NCI-H1417 (cell line): ENCODE results near the gene SERPINA10.
"Not testable (repeated sequence)": the region's sequence is repeated elsewhere in the genome, so short reads cannot be mapped to it uniquely, and the experiment has no call there.

Experiments used
- DNase-seq, 3 experiments: peaks; one replicate each; lab custom pipeline; 2025; lab: John Stamatoyannopoulos, UW

Gene SERPINA10

GRCh38 chr14:94284221-94284620 is 8.8 kb downstream of the SERPINA10 start:
- DNase-seq: peak in 1 of 3 experiments; percentile 2

- DNase-seq: no peak
Measured at GRCh38 chr14:94282991-94283723, 9.9 kb downstream of the SERPINA10 start.

- no peak for DNase-seq
Measured at GRCh38 chr14:94278731-94279130, 14.3 kb downstream of the SERPINA10 start.

GRCh38 chr14:94276898-94277561 is 16.0 kb downstream of the SERPINA10 start:
- DNase-seq: not testable (repeated sequence)

GRCh38 chr14:94269156-94269555 is 23.9 kb downstream of the SERPINA10 start:
- no peak for DNase-seq

- not testable (repeated sequence) for DNase-seq
Measured at GRCh38 chr14:94268582-94268981, 24.5 kb downstream of the SERPINA10 start.

GRCh38 chr14:94267352-94267751 is 25.7 kb downstream of the SERPINA10 start:
- no peak for DNase-seq

GRCh38 chr14:94264195-94264594 is 28.9 kb downstream of the SERPINA10 start:
- not testable (repeated sequence) for DNase-seq

GRCh38 chr14:94244182-94244581 is 48.9 kb downstream of the SERPINA10 start:
- no peak for DNase-seq

GRCh38 chr14:94239406-94239805 is 53.7 kb downstream of the SERPINA10 start:
- DNase-seq: no peak

GRCh38 chr14:94237983-94238382 is 55.1 kb downstream of the SERPINA10 start:
- no peak for DNase-seq

- DNase-seq: no peak
Measured at GRCh38 chr14:94237046-94237445, 56.0 kb downstream of the SERPINA10 start.
